Activated CD4-positive, alpha-beta T cell treated with anti-CD3 and anti-CD28 coated beads for 48 hours (primary cell): ENCODE measurements around the gene ALG5.

Source experiments
- DNase-seq: peaks from one replicate; pipeline ENCODE4 v3.0.0-alpha.2; 2020

Gene ALG5

DNA sequence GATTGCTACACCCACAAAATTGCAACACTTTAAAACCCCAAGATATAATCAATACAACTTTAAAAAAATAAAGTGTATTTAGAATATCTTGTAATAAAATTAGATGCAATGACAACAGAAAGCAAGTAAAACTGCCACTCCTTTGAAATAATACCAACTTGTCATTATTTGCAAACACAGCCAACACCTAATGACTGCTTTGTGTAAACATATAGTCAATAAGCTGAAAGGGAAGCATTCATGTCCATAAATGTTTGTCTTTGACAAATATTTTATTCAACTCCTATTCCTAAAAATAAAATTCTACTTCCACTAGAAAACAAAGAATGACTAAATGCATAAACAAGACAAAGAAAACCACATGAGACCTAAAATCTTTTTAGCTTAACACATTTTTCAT, 85.7 kb downstream of the ALG5 start:
- DNase-seq, result no peak

DNA sequence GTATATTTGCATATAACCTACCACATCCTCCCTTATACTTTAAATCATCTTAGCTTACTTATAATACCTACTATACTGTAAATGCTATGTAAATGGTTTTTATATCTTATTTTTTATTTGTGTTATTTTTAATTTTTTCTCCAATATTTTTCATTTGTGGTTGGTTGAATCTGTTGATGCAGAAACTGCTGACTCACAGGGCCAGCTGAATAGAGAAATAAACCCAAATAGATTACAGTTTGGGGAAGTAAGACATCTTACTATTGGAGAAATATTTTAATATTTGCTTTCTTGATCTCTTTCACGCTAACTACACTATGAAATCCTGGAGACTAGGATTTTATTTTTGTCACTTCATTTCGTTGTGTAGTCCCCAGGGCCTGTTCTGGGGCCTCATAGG, 86.2 kb downstream of the ALG5 start:
- DNase-seq, result no peak

GRCh38 chr13:36912369-36912768, 86.8 kb downstream of the ALG5 start:
- no peak for DNase-seq

DNA sequence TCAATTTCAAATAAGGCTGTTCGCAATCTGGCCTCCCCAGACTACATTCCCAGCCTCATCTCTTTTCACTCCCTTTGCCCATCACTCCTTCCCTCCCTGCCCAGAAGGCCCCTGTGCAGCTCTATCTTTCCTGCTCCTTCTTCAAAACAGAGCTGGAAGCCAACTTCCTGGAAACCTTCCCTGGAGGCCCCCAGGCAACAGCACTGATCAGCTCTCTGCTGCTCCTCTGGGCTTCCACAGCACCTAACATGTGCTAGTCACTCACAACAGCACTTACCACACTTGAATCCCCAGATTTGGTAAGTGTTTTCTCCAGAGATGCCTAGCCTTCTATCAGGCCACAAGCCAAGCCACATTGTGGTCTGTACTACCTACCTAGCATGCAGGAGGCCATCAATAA, 88.6 kb downstream of the ALG5 start:
- no peak for DNase-seq

GRCh38 chr13:36907821-36908220, 91.3 kb downstream of the ALG5 start:
- no peak for DNase-seq

GRCh38 chr13:36907266-36907665, 91.9 kb downstream of the ALG5 start:
- DNase-seq, result no peak

DNA sequence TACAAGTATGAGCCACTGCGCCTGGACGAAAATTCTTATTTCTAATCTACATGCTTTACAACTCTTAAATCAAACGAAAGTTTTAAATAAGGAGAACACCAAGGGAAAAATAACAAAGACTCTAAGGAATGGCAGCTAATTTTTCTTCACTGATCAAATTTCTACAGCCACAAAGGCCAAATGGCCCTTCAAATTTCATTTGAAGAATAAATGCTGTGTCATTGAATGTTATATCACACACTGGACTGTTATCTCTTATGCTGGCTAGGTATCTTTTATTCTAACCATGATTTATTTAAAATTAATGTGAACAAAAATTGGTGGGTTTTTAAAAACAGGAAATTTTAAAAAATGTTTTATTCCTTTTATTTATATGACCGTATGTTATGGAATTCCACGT, 93.2 kb downstream of the ALG5 start:
- no peak for DNase-seq

GRCh38 chr13:36903925-36904595, 95.1 kb downstream of the ALG5 start:
- no peak for DNase-seq
